Kidney (tissue), 14 donors: Measurements from ENCODE around the gene BNC2. TPM values are rescaled to one million over a fixed set of nuclear protein-coding genes. Genes with fewer than 3 reads are reported as not detected.
A peak's percentile ranks its signal among the peaks of the same experiment; 100 is the strongest.

Experiments used
- DNase-seq, 5 donors: peaks; one replicate each; pipeline ENCODE4 v3.0.0-alpha.2; 2013 to 2020
- FAIRE-seq: peaks from 2 replicates; lab custom pipeline; 2012; peaks lifted over from hg19 to GRCh38; lab: Jason Lieb, UNC
- H3K27ac ChIP-seq, 2 donors: one replicate each; pipeline ENCODE4 v1.7.0; 2013; ENCODE audit warnings: low read depth in 2 of 2, low read length in 2 of 2, inconsistent platforms in 1 of 2
- H3K27me3 ChIP-seq: one replicate; pipeline ENCODE4 v1.7.1; 2013; ENCODE audit warnings: low read length, inconsistent platforms; ENCODE audit not compliant: control insufficient read depth, insufficient read depth
- H3K36me3 ChIP-seq, 3 donors: one replicate each; pipeline versions ENCODE4 v1.7.0 to v1.7.1; 2013; ENCODE audit warnings: low read length in 3 of 3, control low read depth in 1 of 3, inconsistent platforms in 1 of 3; ENCODE audit not compliant: insufficient read depth in 3 of 3, control insufficient read depth in 2 of 3
- H3K4me1 ChIP-seq, 3 donors: one replicate each; pipeline versions ENCODE4 v1.7.0 to v1.7.1; 2013; ENCODE audit warnings: low read length in 3 of 3, inconsistent platforms in 1 of 3, low read depth in 1 of 3; ENCODE audit not compliant: control insufficient read depth in 2 of 3, insufficient read depth in 2 of 3
- H3K4me3 ChIP-seq, 3 donors: one replicate each; pipeline versions ENCODE4 v1.7.0 to v1.8.1; 2013; ENCODE audit warnings: low read length in 3 of 3, control low read depth in 1 of 3, inconsistent platforms in 1 of 3
- H3K9ac ChIP-seq, 3 donors: one replicate each; pipeline versions ENCODE4 v1.7.0 to v1.7.1; 2013; ENCODE audit warnings: low read length in 3 of 3, control low read depth in 1 of 3, inconsistent platforms in 1 of 3
- H3K9me3 ChIP-seq, 3 donors: one replicate each; pipeline versions ENCODE4 v1.7.0 to v1.7.1; 2013; ENCODE audit warnings: low read length in 3 of 3, control low read depth in 1 of 3, inconsistent platforms in 1 of 3; ENCODE audit not compliant: control insufficient read depth in 2 of 3, insufficient read depth in 1 of 3
- intact Hi-C: fragments of 100-400 bp; cut with DNase I; formaldehyde crosslinking; loops from one replicate; pipeline ENCODE4 v1.11.1; 2022
- polyA plus RNA-seq: library from polyadenylated mRNA; stranded (reverse); fragments of 350-450 nt; fragmentation: Illumina TruSeq; extraction: RNeasy Lipid Tissue Mini Kit (QIAGEN cat#74804); gene quantifications from one replicate; pipeline ENCODE4 v1.2.3, GENCODE V29; 2014; ENCODE audit warnings: low read depth, low replicate concordance; ENCODE audit not compliant: insufficient read depth
- total RNA-seq: library from RNA; stranded (reverse); fragmentation: NEBNext Ultra II Directional; extraction: Animal tissue kit (Norgen Biotek cat#: 25700); gene quantifications from one replicate; pipeline ENCODE4 v1.2.1, GENCODE V29; 2021
- TF ChIP-seq, protein P1 (sequence below): IDR thresholded peaks from 3 replicates; pipeline ENCODE4 v1.5.1; 2012; ENCODE audit warnings: mild to moderate bottlenecking, moderate library complexity, borderline replicate concordance; ENCODE audit not compliant: insufficient read depth; ENCODE audit errors: extremely low read depth
- donor health status: control.
- donor health status: control.
- donor health status: control.
- donor health status: control.
- donor health status: control.
- donor health status: DM: yes; HTN: yes; CAD: no.
- donor health status: Normal renal cell carcinoma (clear cell type).

Gene BNC2
- total and polyA plus RNA-seq, 2 donors from 2014 or later, result 5.4 to 37.9 TPM

DNA sequence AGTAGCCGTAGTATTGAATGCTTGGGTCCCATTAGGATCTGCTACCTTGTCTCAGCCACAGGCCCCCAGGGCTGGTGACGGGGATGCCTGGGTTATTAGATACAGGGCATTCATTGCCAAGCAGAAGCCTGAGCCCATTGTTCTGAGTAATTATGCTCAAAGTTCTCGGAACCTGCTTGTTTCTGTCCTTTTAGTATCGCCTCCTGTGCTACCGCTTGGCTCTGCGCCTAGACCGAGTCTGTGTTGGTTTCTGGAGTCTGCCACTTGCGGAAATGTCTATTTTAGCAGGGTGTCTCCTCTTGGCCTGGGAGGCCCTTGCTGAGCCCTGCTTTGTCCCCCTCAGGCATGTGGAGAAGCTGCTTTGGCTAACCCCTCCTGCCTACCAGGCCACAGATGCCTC is 506.1 kb downstream of the BNC2 start:
- FAIRE-seq, result no peak

DNA sequence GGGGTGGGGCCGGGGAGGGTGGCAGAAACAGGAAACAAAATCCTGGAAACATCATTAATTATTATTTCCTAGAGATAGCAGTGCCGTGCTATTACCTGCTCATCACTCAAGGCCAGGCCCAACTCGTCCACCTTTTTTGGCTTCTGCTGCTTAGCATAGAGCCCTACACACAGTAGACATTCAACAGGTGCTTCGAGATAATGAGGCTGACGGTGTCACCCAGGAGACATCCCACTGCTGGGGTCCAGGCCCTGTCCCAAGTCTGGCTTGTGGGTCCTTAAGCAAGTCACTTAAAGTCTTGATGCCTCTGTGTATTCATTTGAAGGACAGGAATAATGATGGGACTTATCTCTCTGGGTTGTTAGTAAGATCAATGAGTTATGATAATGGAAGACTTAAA is 506.6 kb downstream of the BNC2 start:
- Histone ChIP-seq H3K36me3 (no peaks in the 10 kb centered on the region), H3K4me1 (no peaks in the 10 kb centered on the region), H3K4me3 (no peak overlapping the region), H3K9ac (no peak overlapping the region), H3K27ac (no peak overlapping the region), H3K9me3 (no peaks in the 10 kb centered on the region), H3K27me3 (no peaks in the 10 kb centered on the region)
- FAIRE-seq (no peak), DNase-seq (peak in 1 of 5 donors; percentile 19)
- TF ChIP-seq, protein P1, sequence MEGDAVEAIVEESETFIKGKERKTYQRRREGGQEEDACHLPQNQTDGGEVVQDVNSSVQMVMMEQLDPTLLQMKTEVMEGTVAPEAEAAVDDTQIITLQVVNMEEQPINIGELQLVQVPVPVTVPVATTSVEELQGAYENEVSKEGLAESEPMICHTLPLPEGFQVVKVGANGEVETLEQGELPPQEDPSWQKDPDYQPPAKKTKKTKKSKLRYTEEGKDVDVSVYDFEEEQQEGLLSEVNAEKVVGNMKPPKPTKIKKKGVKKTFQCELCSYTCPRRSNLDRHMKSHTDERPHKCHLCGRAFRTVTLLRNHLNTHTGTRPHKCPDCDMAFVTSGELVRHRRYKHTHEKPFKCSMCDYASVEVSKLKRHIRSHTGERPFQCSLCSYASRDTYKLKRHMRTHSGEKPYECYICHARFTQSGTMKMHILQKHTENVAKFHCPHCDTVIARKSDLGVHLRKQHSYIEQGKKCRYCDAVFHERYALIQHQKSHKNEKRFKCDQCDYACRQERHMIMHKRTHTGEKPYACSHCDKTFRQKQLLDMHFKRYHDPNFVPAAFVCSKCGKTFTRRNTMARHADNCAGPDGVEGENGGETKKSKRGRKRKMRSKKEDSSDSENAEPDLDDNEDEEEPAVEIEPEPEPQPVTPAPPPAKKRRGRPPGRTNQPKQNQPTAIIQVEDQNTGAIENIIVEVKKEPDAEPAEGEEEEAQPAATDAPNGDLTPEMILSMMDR, result no peak
- intact Hi-C loops, result no loop called here

More for the DNA sequence above, 506.1 kb downstream of the BNC2 start:
- DNase-seq, result peak in 2 of 5 donors; percentile 16 to 74
- no peaks in the 10 kb centered on the region for H3K27me3 ChIP-seq
- TF ChIP-seq, protein P1, result no peak
- H3K4me3 ChIP-seq, result no peak overlapping the region
- H3K36me3 ChIP-seq, result no peaks in the 10 kb centered on the region
- H3K9ac ChIP-seq, result no peak overlapping the region
- no peaks in the 10 kb centered on the region for H3K9me3 ChIP-seq
- intact Hi-C loops, result no loop called here
- no peaks in the 10 kb centered on the region for H3K4me1 ChIP-seq
- no peak overlapping the region for H3K27ac ChIP-seq

DNA sequence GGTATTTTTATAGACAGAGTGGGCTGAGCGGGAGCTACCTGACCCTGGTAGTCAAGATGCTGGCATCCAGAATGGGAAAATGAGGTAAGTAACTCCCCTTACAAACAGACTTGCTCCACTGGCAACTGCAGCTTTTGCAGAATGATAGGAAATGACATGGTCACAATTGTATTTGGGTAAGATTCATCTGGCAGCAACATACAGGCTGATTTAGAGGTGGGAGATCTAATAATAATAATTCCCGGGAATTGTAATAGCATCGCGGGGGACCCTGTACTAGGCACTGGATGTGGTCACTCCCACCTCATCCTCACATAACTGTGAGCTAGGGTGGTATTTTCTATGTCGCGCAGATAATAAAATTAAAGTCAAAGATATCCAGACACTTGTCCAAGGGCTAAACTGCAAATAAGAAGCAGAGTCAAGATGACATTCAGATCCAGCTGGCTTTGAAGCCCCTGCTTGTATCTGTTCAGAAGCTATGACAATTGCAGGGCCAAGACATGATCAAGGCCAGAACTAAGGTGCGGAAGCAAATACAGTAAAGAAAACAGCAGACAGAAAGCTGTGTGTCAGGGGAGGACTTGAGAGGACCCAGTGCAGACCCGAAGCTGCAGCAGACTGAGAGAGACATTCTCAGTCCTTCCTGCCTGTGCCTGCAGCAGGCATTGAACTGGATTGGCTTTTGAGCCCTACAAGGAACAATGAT is 507.2 kb downstream of the BNC2 start:
- Histone ChIP-seq H3K4me1 (no peaks in the 10 kb centered on the region), H3K9ac (no peak overlapping the region), H3K9me3 (no peaks in the 10 kb centered on the region), H3K36me3 (no peaks in the 10 kb centered on the region), H3K27me3 (no peaks in the 10 kb centered on the region), H3K4me3 (no peak overlapping the region), H3K27ac (no peak overlapping the region)
- DNase-seq (no peak), FAIRE-seq (no peak)
- TF ChIP-seq, protein P1, result no peak
- intact Hi-C loops, result no loop called here

DNA sequence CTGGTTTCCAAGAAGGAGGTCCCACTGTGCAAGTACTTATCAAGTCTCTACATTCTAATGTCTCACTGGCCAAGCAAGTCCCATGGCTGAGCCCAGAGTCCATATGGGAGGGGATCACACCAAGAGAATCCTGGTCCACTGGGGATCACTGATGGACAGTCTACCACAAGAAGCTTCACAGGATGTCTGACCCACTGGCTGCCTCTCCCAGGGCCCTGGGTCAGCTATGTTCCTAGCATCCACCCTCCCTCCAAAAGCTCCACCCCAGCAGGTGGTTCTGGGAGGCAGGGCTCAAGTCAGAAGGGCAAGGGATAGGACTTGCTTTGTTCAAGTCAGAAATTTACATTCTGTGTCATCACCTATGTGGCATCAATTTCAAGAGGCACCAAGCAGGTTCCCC is 508.5 kb downstream of the BNC2 start:
- intact Hi-C loops, result no loop called here
- DNase-seq (no peak), FAIRE-seq (no peak)
- no peaks in the 10 kb centered on the region for H3K36me3 ChIP-seq
- no peaks in the 10 kb centered on the region for H3K4me1 ChIP-seq
- H3K27ac ChIP-seq, result no peak overlapping the region
- H3K4me3 ChIP-seq, result no peak overlapping the region
- no peaks in the 10 kb centered on the region for H3K27me3 ChIP-seq
- no peak overlapping the region for H3K9ac ChIP-seq
- TF ChIP-seq, protein P1, result no peak
- no peaks in the 10 kb centered on the region for H3K9me3 ChIP-seq
